Measurements from ENCODE around the gene TNIP1.

The TNIP1 gene

DNA sequence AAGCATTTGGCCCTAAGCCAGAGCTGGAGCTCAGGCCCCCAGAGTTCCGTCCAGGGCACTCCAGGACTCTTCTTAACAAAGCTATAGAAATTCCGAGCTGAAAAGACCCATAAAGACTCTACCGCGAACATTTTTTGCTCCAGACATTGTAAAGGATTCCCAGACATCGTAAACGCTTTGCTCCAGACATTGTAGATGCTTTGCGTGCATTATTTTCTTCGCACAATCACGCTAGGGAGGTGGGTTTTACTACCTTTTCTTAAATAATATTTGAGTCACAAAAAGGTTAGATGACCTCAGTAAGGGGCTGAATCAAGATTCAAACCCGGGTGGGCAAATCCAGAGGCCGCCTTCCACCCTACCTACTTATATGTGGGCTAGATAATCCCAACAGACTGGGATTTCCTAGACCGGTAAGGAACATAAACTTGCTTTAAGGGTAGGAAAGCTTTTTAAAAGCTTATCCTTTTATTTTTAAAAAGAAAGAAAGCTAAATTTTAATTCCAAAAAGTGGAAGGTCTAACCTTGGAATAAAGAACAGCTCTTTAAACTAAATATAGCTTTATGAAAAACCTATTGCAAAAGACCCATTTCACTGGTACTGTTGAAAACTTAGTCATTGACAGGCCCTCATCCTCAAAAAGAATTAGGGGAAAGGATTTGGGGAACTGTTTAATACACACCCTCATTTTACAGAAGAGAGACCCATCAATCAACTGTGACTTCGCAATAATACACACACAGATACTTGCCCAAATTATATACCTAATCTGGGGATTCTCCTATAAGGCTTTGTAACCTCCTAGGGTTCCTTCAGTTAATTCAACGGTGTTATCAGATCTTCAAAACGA, 822 bp upstream of the TNIP1 start:
- TF ChIP-seq POLR2AphosphoS5 (IDR thresholded peaks at IDR 0.05; ENCODE audit: low read depth, low read length), result peak; percentile 34; the same call in 1 of the 2 replicates
- no peak for TF ChIP-seq TAF1 (IDR thresholded peaks at IDR 0.05; ENCODE audit: borderline replicate concordance, low read depth, low read length)
- TF ChIP-seq POLR2A (IDR thresholded peaks at IDR 0.05; ENCODE audit: low read depth, low read length), result no peak
- DNase-seq (ENCODE audit: insufficient read length) (no peak), FAIRE-seq (no peak)

DNA sequence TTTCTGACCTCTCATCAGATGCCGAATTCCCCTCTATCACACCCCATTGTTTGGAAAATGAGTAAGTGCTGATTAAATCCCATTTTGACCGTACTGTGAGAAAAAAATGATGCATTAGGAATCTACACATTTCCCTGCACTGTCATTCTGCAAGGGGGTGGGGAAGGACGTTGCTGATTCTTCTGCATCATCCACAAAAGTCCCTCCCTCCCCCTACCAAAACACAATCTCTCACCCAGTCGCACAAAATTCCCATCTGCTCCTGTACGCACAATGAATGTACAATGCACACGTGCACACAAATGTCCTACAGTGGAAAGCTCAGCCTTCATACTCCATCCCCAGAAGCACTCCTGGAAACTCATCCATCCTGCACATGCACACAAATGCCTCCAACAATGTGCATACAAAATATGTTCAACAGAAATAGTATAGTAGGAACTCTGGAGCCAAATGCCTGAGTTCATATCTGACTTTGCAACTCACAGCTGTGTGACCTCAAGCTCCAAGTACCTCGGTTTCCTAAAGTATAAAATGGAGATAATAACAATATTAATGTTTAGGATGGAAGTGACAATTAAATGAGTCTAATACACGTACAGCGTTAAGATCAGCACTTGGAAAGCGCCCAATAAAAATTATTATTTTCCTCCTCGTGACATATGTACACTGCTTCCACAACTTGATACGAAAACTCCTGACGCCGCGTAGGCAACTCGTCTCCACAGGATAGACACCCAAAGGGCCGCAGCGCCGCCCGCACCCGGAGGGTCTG, 809 bp downstream of the TNIP1 start:
- TF ChIP-seq TAF1 (IDR thresholded peaks at IDR 0.05; ENCODE audit: borderline replicate concordance, low read depth, low read length) (no peak), POLR2A (IDR thresholded peaks at IDR 0.05; ENCODE audit: low read depth, low read length) (0 out of 2 replicates have a peak, but pooled peaks have one; percentile 5), POLR2AphosphoS5 (IDR thresholded peaks at IDR 0.05; ENCODE audit: low read depth, low read length) (peak; percentile 14; the same call in 1 of the 2 replicates)
- peak; percentile 78 for FAIRE-seq
- DNase-seq (ENCODE audit: insufficient read length), result no peak

DNA sequence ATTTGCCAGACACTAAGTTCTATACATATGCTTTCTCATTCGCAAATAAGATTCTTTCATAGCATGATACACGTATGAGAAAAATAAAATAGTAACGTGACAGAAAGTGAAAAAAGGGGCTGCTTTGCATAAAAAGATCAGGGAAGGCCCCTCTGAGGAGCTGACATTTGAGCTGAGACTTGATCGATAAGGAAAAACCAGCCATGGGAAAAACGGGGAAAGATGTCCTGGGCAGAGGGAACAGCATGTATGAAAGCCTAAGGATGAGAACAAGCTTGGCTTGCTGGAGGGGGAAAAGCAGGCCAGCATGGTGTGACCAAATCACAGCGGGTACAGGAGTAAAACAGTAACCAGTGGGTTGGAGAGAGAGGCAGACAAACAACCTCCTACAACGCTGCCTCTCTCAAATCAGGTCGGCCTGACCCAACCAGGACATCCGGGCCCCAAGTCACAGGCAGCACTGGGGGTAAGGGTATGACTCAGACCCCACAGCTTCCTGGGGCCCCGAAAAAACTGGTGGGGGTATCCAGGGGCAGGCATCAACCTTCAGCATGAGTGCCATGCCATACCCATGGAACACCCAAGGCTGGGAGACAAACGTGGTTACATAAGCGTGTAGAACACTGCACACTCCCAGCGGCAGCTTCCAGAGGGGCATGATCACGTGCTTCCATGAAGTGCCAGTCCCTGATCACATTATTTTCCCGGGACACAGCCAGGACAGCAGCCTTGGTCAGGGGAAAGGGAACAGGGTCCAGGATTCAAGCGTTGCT, 2.2 kb downstream of the TNIP1 start:
- FAIRE-seq, result peak; percentile 92

DNA sequence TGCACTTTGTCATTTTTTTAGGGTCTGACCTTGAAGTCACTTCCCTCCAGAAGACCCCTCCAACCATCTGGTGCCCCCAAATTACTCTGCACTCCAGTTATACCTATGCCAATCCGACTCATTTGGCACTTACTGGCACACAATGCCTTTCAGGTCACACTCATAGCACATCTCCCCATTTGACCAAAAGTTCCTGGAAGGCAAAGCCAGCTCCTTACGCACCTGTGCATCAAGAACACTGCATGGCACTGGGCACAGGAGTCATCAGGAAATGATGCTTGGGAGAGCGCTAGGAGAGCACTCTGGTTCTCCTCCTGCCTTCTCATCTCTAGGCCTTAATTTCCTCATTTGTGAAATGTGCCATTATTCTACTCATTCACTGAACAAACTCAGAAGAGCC, 2.9 kb downstream of the TNIP1 start:
- FAIRE-seq, result no peak
- no peak for TF ChIP-seq POLR2A (IDR thresholded peaks at IDR 0.05; ENCODE audit: low read depth, low read length)
- DNase-seq (ENCODE audit: insufficient read length), result no peak

More for the DNA sequence above, 2.2 kb downstream of the TNIP1 start:
- no peak; the same call in 1 of the 2 replicates for TF ChIP-seq TAF1 (IDR thresholded peaks at IDR 0.05; ENCODE audit: borderline replicate concordance, low read depth, low read length)
- peak; percentile 75 for TF ChIP-seq POLR2AphosphoS5 (IDR thresholded peaks at IDR 0.05; ENCODE audit: low read depth, low read length)
- TF ChIP-seq POLR2A (IDR thresholded peaks at IDR 0.05; ENCODE audit: low read depth, low read length), result peak; percentile 65
- peak; percentile 69 for DNase-seq (ENCODE audit: insufficient read length)

DNA sequence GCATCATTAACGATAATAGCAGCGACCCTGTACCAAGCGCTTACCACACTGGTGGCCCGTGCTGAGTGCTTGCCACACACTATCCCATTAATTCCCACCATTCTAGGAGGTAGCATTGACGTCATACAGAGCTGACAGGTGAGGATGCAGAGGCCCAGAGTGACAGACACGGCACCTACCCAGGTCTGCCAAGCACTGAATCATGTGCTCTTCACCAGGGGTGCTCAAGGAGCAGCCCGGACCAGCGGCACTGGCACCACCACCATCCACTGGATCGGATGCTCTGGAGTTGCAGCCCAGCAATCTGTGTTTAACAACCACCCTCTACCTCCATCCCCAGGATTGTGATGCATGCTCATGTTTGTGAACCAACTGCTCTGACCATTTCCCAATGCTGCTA, 3.4 kb downstream of the TNIP1 start:
- TF ChIP-seq TAF1 (IDR thresholded peaks at IDR 0.05; ENCODE audit: borderline replicate concordance, low read depth, low read length) (no peak), POLR2A (IDR thresholded peaks at IDR 0.05; ENCODE audit: low read depth, low read length) (peak; percentile 6; the same call in 1 of the 2 replicates), POLR2AphosphoS5 (IDR thresholded peaks at IDR 0.05; ENCODE audit: low read depth, low read length) (no peak)
- FAIRE-seq (no peak), DNase-seq (ENCODE audit: insufficient read length) (no peak)

DNA sequence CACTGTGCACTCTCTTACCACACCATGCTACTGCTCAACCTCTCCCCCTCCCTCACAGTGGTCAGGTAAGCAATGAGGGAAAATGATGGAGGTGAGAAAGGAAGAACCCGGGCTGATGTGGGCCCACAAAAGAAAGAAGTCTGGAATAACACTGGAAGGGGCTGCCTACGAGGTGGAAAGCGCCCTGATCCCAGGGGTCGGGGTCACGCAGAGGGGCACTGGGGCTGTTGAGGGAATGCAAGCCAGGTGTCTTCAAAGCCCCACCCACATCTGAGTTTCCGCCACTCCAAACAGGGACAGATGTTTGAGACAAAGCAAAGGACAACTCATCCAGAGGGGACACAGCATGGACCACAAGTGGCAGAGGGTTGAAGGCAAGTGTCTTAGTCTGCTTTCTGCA, 4.2 kb downstream of the TNIP1 start:
- TF ChIP-seq POLR2AphosphoS5 (IDR thresholded peaks at IDR 0.05; ENCODE audit: low read depth, low read length) (peak; percentile 18), POLR2A (IDR thresholded peaks at IDR 0.05; ENCODE audit: low read depth, low read length) (no peak), TAF1 (IDR thresholded peaks at IDR 0.05; ENCODE audit: borderline replicate concordance, low read depth, low read length) (no peak)
- DNase-seq (ENCODE audit: insufficient read length) (no peak), FAIRE-seq (no peak)

DNA sequence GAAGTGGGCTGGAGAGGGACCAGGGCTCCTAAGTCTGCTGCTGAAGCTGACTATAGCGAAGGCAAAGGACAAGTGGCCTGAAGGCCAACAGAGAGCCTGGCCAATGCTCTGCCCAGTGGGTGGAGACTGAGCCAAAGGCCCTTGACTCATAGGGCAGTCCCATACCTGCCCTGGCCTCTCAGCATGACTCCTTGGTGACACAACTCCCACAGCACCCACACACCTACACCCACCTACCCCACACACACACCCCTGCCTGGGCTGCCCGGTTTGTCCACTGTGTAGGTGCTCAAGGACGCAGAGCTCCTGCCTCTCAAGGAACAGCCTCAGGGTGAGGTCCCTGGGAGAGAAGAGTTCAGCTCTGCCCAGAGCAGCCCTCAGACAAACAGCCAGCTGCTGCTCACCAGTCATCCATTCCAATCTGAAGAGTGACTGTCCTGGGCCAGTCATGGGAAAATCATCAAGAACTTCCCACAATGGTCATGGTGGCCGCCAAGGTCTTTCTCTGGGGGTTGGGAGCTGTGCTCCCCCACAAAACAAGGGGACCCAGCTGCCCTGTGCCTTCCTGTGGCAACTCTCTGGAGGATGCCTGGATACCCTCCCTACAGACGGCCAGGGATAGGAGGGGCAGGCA, 5.0 kb downstream of the TNIP1 start:
- TF ChIP-seq POLR2A (IDR thresholded peaks at IDR 0.05; ENCODE audit: low read depth, low read length) (no peak), POLR2AphosphoS5 (IDR thresholded peaks at IDR 0.05; ENCODE audit: low read depth, low read length) (0 out of 2 replicates have a peak, but pooled peaks have one; percentile 22), TAF1 (IDR thresholded peaks at IDR 0.05; ENCODE audit: borderline replicate concordance, low read depth, low read length) (no peak)
- no peak for DNase-seq (ENCODE audit: insufficient read length)
- FAIRE-seq, result peak; percentile 69

DNA sequence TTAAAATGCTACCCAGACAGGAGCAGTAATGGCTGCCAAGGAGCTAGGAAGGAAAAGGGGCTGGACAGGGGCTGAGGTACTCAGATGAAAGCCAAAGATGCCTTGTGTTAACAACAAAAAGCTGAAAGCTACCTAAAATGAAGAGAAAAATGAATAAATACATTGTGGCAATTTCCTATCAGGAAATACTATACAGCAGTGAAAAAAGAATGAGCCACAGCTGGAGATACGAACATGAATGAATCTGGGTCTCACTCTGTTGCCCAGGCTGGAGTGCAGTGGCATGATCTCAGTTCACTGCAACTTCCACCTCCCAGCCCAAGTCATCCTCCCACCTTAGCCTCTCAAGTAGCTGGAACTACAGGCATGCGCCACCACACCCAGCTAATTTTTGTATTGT, 6.3 kb downstream of the TNIP1 start:
- FAIRE-seq (no peak), DNase-seq (ENCODE audit: insufficient read length) (no peak)
- TF ChIP-seq TAF1 (IDR thresholded peaks at IDR 0.05; ENCODE audit: borderline replicate concordance, low read depth, low read length) (no peak), POLR2A (IDR thresholded peaks at IDR 0.05; ENCODE audit: low read depth, low read length) (no peak), POLR2AphosphoS5 (IDR thresholded peaks at IDR 0.05; ENCODE audit: low read depth, low read length) (no peak)

DNA sequence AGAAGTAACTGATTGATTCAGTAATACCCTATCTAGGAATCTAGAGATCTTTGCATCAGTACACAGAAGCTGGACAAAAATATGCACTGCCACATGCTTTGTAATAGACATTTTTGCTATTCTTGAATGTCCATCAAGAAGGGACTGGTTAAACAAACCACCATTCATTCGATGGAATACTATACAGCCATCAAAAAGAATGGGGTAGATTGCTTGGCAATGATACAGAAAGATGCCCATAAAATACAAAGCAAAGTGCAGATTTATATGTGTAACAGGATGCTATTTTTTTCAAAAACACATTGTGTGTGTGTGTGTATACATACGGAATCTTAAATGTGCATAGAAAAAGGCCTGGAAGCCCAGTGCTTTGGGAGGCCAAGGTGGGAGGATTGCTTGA, 7.6 kb downstream of the TNIP1 start:
- FAIRE-seq, result no peak
- DNase-seq (ENCODE audit: insufficient read length), result no peak

DNA sequence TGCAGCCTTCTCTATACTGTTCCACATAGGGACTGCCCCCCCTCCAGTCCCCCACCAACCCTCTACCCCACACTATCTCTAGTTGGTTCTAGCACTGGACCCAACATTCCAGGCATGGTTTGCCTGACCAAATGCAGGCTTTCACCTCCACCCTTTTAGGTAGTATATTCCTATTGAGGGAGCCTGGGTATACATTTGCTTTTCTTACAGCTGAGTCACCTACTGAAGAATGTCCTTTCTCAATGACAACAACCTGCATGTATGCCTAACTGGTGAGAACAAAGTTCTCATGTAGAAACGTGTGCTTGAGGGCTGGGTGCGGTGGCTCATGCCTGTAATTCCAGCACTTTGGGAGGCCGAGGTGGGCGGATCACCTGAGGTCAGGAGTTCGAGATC, 8.2 kb downstream of the TNIP1 start:
- no peak for TF ChIP-seq POLR2A (IDR thresholded peaks at IDR 0.05; ENCODE audit: low read depth, low read length)
- TF ChIP-seq POLR2AphosphoS5 (IDR thresholded peaks at IDR 0.05; ENCODE audit: low read depth, low read length), result no peak
- TF ChIP-seq TAF1 (IDR thresholded peaks at IDR 0.05; ENCODE audit: borderline replicate concordance, low read depth, low read length), result no peak
- DNase-seq (ENCODE audit: insufficient read length) (no peak), FAIRE-seq (no peak)

More for the DNA sequence above, 7.6 kb downstream of the TNIP1 start:
- TF ChIP-seq TAF1 (IDR thresholded peaks at IDR 0.05; ENCODE audit: borderline replicate concordance, low read depth, low read length) (no peak), POLR2A (IDR thresholded peaks at IDR 0.05; ENCODE audit: low read depth, low read length) (no peak), POLR2AphosphoS5 (IDR thresholded peaks at IDR 0.05; ENCODE audit: low read depth, low read length) (no peak)

All from GM12892 (cell line).